A673 (cell line): Measurements from ENCODE around the gene XIRP1.

ENCODE experiments used
- CTCF ChIP-seq: fragments of 300-800, 200-600 bp; sonication (generic); conservative IDR thresholded peaks from 2 replicates; pipeline ENCODE4 v1.5.1; 2017; ENCODE audit warnings: low read depth, mild to moderate bottlenecking, antibody characterized with exemption, low read length, moderate library complexity, mixed read lengths
- EZH2 ChIP-seq: fragments of 200-600 bp; sonication (generic); IDR thresholded peaks from 2 replicates; pipeline ENCODE4 v1.6.1; 2017; ENCODE audit warnings: borderline replicate concordance, low read depth, mild to moderate bottlenecking, mixed read lengths, antibody characterized with exemption, low read length; ENCODE audit not compliant: poor library complexity, severe bottlenecking

GRCh38 chr3:39147711-39148434 lies 44.5 kb downstream of the XIRP1 start:
- TF ChIP-seq CTCF, result no peak
- no peak for TF ChIP-seq EZH2
